Osteocyte (in vitro differentiated cells): ENCODE results near the gene ADIPOQ. TPM values are rescaled to one million over a fixed set of nuclear protein-coding genes. Genes with fewer than 3 reads are reported as not detected.
"Not testable (repeated sequence)": the region's sequence is repeated elsewhere in the genome, so short reads cannot be mapped to it uniquely, and the experiment has no call there.

Experiments
- DNase-seq: peaks from one replicate; pipeline ENCODE4 v3.0.0; 2021; ENCODE audit warnings: mixed read lengths; ENCODE audit not compliant: unreplicated experiment; ENCODE audit errors: extremely low spot score
- H3K27ac Mint-ChIP-seq: one replicate; pipeline ENCODE4 v1.8.0; 2021; ENCODE audit warnings: mild to moderate bottlenecking, mixed read lengths; ENCODE audit not compliant: unreplicated experiment
- H3K27me3 Mint-ChIP-seq: one replicate; pipeline ENCODE4 v1.8.0; 2021; ENCODE audit warnings: mixed read lengths; ENCODE audit not compliant: unreplicated experiment
- H3K36me3 Mint-ChIP-seq: one replicate; pipeline ENCODE4 v1.8.0; 2021; ENCODE audit warnings: mixed read lengths; ENCODE audit not compliant: unreplicated experiment
- H3K4me1 Mint-ChIP-seq: one replicate; pipeline ENCODE4 v1.8.0; 2021; ENCODE audit warnings: mixed read lengths; ENCODE audit not compliant: unreplicated experiment
- H3K4me3 Mint-ChIP-seq: one replicate; pipeline ENCODE4 v1.8.0; 2021; ENCODE audit warnings: mild to moderate bottlenecking, moderate library complexity, mixed read lengths; ENCODE audit not compliant: unreplicated experiment
- H3K9me3 Mint-ChIP-seq: one replicate; pipeline ENCODE4 v1.8.0; 2021; ENCODE audit warnings: mixed read lengths; ENCODE audit not compliant: unreplicated experiment
- CTCF ChIP-seq: fragments of 200-600 bp; sonication (generic); IDR thresholded peaks from 2 replicates; pipeline ENCODE4 v1.5.0; 2021; ENCODE audit warnings: antibody characterized with exemption, mild to moderate bottlenecking, moderate library complexity
- long read RNA-seq: library from polyadenylated mRNA; unstranded; transcript quantifications from one replicate; pipeline ENCODE4 v2.0.0, GENCODE V29; 2021
- total RNA-seq: library from RNA; stranded (reverse); gene quantifications from 2 replicates; pipeline ENCODE4 v1.2.1, GENCODE V29; 2021

Gene ADIPOQ
- not detected in 2 replicates for total RNA-seq
- long read RNA-seq = 0 reads

DNA sequence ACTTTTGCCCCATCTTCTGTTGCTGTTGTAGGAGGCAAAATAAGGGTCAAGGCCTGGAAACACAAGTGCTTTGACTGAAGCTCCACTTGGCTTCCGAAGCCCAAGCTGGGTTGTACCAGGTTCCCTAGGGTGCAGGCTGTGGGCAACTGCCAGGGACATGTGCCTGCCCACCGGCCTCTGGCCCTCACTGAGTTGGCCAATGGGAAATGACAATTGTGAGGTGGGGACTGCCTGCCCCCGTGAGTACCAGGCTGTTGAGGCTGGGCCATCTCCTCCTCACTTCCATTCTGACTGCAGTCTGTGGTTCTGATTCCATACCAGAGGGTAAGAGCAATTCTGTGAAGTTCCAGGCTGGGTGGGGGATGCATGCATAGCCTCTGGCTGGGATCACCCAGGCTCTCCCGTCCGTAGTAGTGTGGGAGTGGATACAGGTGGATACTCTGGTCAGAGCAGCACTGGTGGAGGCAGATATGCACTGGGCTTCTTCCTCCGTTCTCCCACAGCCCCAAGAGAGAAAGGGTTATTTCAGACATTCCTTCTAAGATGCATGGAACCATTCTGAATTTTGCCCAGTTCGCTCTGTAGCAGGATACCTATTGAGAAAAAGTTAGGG lies at the start of gene ADIPOQ:
Gene ADIPOQ (plus strand): TSS at position 285 of the 613 bp plus-strand sequence. CDS start 10,349 bp downstream, outside the sequence.
- Mint-ChIP-seq H3K27ac (no peak within 1 kb of the TSS), H3K9me3 (no peaks in the 10 kb centered on the region), H3K36me3 (no peaks in the 10 kb centered on the region), H3K4me1 (no peaks in the 10 kb centered on the region), H3K4me3 (no peak within 1 kb of the TSS), H3K27me3 (peaks cover 42% of the 10 kb centered on the region)
- DNase-seq = peak; percentile 66
- TF ChIP-seq CTCF = no peak

GRCh38 chr3:186798239-186798874 lies 44.2 kb upstream of the ADIPOQ start:
- Mint-ChIP-seq H3K27me3 (no peaks in the 10 kb centered on the region), H3K9me3 (no peaks in the 10 kb centered on the region), H3K27ac (no peak overlapping the region), H3K4me1 (no peaks in the 10 kb centered on the region), H3K4me3 (no peak overlapping the region), H3K36me3 (peaks cover 26% of the 10 kb centered on the region)
- TF ChIP-seq CTCF = no peak
- DNase-seq = no peak

DNA sequence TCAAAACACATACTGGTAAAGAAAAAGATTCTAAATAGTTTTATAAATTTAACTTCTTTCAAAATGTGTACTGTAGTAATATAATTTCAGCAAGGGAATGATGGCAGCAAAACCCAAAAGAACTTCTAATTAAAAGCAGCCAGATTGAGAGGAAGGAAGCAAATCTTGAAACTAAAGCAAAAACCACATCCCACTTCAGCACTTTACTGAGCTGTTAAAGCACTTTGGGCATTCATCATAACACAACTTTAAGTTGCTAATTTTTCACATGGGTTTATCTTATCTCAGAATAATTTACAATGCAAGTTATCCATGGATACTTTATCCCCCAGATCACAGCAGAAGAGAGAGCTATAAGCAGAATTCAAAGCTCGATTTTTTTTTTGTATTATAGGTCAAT lies 42.2 kb upstream of the ADIPOQ start:
- no peak for DNase-seq
- no peak for TF ChIP-seq CTCF
- Mint-ChIP-seq H3K27me3 (no peaks in the 10 kb centered on the region), H3K4me3 (no peak overlapping the region), H3K27ac (no peak overlapping the region), H3K36me3 (peaks cover 22% of the 10 kb centered on the region), H3K4me1 (peaks cover 2% of the 10 kb centered on the region), H3K9me3 (no peaks in the 10 kb centered on the region)

DNA sequence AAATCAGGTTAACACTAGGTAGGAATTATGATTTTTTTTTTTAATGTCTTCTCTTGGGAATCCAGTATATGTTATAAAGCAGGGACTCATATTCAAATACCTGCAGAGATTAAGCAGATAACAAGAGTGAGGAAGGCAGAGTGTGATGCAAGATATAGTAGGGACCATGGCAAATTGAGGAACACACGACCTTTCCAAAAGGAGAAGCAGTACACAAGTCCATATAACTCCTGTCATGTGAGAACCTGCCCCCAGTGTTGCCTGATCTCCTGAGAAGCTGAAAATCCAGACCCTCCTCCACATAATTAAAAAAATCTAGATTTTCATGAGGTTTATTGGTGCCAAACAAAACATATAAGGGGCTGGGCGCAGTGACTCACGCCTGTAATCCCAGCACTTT lies 39.8 kb upstream of the ADIPOQ start:
- no peaks in the 10 kb centered on the region for H3K27me3 Mint-ChIP-seq
- no peak for TF ChIP-seq CTCF
- peaks cover 14% of the 10 kb centered on the region for H3K4me1 Mint-ChIP-seq
- DNase-seq = peak; percentile 51
- H3K36me3 Mint-ChIP-seq = peaks cover 14% of the 10 kb centered on the region
- no peak overlapping the region for H3K27ac Mint-ChIP-seq
- H3K4me3 Mint-ChIP-seq = no peak overlapping the region
- H3K9me3 Mint-ChIP-seq = no peaks in the 10 kb centered on the region

DNA sequence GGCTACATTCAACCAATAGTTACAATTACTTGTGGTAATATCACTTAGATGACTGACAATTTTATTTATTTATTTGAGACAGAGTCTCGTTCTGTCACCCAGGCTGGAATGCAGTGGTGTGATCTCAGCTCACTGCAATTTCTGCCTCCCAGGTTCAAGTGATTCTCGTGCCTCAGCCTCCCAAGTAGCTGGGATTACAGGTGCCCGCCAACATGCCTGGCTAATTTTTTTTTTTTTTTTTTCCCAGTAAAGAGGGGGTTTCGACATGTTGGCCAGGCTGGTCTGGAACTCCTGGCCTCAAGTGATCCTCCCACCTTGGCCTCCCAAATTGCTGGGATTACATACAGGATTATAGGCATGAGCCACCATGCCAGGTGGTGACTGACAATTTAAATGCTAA lies 39.1 kb upstream of the ADIPOQ start:
- not testable (repeated sequence) for H3K27ac Mint-ChIP-seq, H3K27me3 Mint-ChIP-seq, DNase-seq, H3K9me3 Mint-ChIP-seq, H3K4me3 Mint-ChIP-seq
- Mint-ChIP-seq H3K4me1 (peaks cover 14% of the 10 kb centered on the region), H3K36me3 (peaks cover 11% of the 10 kb centered on the region)
